ENCODE data around the gene F11R.
"Not testable (repeated sequence)": the region's sequence is repeated elsewhere in the genome, so short reads cannot be mapped to it uniquely, and the experiment has no call there.

Gene F11R

DNA sequence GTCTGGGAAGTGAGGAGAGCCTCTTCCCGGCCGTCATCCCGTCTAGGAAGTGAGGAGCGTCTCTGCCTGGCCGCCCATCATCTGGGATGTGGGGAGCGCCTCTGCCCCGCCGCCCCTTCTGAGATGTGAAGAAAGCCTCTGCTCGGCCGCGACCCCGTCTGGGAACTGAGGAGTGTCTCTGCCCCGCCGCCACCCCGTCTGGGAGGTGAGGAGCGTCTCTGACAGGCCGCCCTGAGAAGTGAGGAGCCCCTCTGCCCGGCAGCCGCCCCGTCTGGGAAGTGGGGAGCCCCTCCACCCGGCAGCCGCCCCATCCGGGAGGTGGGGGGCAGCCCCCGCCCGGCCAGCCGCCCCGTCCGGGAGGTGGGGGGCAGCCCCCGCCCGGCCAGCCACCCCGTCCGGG, 8.5 kb upstream of the F11R start:
- H3K4me3 Mint-ChIP-seq, H3K27me3 Mint-ChIP-seq, DNase-seq, H3K9me3 Mint-ChIP-seq, H3K27ac Mint-ChIP-seq, ATAC-seq: not testable (repeated sequence)
- peaks cover 32% of the 10 kb centered on the region for H3K36me3 Mint-ChIP-seq (ENCODE audit: low read depth)
- peaks cover 40% of the 10 kb centered on the region for H3K4me1 Mint-ChIP-seq

DNA sequence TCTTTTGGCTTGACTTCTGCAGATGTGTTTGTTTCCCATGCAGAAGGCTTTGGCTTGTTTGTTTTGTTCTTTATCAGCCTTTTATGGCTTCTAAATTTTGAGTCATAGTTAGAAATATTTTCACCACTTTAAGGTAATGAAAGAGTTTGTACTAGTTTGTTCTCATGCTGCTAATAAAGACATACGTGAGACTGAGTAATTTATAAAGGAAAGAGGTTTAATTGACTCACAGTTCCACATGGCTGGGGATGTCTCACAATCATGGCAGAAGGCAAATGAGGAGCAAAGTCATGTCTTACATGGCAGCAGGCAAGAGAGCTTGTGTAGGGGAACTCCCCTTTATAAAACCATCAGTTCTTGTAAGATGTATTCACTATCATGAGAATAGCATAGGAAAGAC, 6.0 kb upstream of the F11R start:
- ATAC-seq, result peak; percentile 52
- H3K27me3 Mint-ChIP-seq, H3K4me3 Mint-ChIP-seq, H3K9me3 Mint-ChIP-seq, DNase-seq: not testable (repeated sequence)
- peaks cover 29% of the 10 kb centered on the region for H3K36me3 Mint-ChIP-seq (ENCODE audit: low read depth)
- H3K4me1 Mint-ChIP-seq, result peaks cover 21% of the 10 kb centered on the region
- H3K27ac Mint-ChIP-seq, result peak overlapping the region; percentile 49

DNA sequence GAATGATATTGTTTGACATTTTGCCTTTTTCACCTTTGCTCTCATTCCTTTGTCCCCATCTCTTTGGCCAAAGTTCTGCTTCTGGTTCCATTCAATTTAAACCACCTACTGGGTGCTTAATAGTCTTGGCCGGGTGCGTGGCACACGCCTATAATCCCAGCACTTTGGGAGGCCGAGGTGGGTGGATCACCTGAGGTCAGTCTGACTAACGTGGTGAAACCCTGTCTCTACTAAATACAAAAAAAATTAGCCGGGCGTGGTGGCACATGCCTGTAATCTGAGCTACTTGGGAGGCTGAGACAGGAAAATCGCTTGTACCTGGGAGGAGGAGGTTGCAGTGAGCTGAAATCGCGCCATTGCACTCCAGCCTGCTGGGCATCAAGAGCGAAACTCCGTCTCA, 1.5 kb upstream of the F11R start:
- Mint-ChIP-seq H3K36me3 (ENCODE audit: low read depth) (peaks cover 13% of the 10 kb centered on the region), H3K4me1 (peaks cover 44% of the 10 kb centered on the region), H3K4me3 (peak overlapping the region; percentile 87)
- H3K9me3 Mint-ChIP-seq, DNase-seq, ATAC-seq, H3K27me3 Mint-ChIP-seq, H3K27ac Mint-ChIP-seq: not testable (repeated sequence)

DNA sequence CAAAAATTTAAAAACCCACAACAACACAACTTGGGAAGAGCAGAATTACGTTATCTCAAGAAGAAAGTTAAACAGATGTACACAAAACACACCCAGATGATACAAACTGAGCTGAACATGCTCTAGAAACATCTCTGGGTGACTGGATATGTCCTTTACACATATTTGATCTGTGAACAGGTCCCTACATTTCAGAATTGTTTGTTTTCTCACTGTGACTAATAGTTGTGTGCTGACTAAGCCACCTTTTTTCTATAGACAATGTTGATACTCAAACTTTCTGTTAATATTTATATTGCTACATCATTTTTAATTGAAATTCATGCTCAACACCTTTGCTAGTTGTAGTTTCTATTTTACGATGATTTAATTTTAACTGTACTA, 1.0 kb upstream of the F11R start:
- Mint-ChIP-seq H3K27ac (no peak overlapping the region), H3K27me3 (no peaks in the 10 kb centered on the region), H3K9me3 (peaks cover 3% of the 10 kb centered on the region), H3K4me3 (peak overlapping the region; percentile 87), H3K4me1 (peaks cover 44% of the 10 kb centered on the region), H3K36me3 (ENCODE audit: low read depth) (peaks cover 9% of the 10 kb centered on the region)
- DNase-seq (no peak), ATAC-seq (no peak)

DNA sequence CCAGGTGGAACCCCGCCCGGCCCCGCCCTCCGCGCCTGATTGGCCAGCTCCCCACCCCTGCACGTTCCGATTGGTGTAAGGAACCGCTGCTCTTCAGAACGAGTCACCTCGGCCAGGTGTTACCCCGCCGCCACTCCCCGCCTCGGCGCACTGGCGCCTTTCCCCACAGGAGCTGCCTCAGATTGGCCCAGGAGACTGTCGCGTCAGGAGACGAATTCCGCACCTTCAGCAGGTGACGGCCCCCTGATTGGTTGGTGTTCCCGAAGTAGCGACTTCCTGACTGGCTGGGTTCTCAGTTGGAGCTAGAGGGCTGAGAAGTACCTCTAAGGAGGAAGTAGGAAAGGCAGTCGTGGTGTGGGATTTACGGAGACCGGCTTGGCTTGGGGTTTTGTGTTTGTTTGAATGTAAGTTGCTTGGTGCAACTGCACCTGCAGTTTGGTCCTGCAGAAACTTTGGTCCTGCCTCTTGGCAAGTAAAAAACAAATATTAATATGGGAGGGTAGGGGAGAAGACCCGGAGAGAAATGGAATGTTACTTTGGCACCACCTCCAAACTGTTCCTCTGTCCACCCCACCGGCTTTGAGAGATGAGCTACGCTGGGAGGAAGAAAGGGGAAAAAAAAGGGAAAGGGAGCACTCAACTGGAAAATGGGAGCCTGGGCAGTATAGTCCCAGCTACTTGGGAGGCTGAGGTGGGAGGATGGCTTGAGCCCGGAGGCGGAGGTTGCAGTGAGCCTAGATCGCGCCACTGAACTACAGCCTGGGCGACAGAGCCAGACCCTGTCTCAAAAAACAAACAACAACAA, 415 bp upstream of the F11R start:
- Mint-ChIP-seq H3K27me3 (no peaks in the 10 kb centered on the region), H3K27ac (peak overlapping the region; percentile 82), H3K9me3 (no peaks in the 10 kb centered on the region), H3K4me3 (peak overlapping the region; percentile 87), H3K4me1 (peaks cover 42% of the 10 kb centered on the region), H3K36me3 (ENCODE audit: low read depth) (peaks cover 6% of the 10 kb centered on the region)
- DNase-seq, result peak; percentile 86
- peak; percentile 94 for ATAC-seq

DNA sequence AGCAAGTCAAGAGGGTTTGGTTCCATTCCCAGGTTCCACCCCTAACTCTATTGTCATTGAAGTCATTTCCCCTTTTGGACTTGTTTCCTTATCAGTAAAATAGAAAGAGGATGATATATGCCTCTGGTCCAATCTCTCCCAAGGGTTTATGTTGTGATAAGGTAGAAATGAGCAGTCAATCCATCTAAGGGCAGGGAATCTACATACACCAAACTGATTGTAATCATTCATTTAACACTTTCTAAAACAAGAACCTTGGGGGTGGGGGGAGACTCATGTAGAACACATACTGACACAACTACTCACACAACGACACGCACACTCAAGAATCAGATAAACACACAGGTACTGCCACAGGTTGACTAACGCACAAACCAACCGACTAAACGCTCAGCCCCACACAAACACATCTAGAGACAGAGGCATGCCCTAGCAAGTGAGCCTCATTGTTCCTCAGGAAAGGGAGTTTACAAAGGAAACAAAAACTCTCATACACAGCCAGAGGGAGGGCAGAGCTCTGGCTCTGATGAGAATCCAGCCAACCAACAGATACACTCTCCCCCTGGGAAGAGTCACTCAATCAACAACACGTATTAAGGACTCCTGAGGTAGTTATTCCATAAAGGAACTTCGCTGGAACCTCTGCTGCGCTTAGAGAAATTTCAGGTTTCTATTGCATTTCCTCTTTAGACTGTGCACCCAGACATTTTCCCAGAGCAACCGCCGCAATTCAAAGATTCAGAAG, 1.0 kb downstream of the F11R start:
- Mint-ChIP-seq H3K4me3 (peak overlapping the region; percentile 87), H3K4me1 (peaks cover 42% of the 10 kb centered on the region), H3K36me3 (ENCODE audit: low read depth) (peaks cover 6% of the 10 kb centered on the region), H3K27me3 (no peaks in the 10 kb centered on the region), H3K9me3 (no peaks in the 10 kb centered on the region), H3K27ac (peak overlapping the region; percentile 82)
- ATAC-seq (no peak), DNase-seq (no peak)

DNA sequence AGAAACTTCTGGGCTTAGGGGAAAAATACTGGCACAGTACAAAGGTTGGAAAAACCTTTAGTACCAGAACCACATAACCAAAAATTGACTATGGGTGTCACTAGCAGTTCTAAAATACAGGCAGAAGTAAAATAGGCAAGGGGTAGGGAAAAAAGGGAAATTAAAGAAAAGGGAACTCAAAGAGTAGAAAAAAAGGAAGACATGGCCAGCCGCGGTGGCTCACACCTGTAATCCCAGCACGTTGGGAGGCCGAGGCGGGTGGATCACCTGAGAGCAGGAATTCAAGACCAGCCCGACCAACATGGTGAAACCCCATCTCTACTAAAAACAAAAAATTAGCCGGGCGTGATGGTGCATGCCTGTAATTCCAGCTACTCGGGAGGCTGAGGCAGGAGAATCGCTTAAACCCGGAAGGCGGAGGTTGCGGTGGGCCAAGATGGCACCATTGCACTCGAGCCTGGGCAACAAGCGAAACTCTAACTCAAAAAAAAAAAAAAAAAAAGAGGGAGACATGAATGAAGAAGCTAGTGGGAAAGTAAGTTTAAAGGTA, 1.8 kb downstream of the F11R start:
- not testable (repeated sequence) for DNase-seq; H3K27me3 Mint-ChIP-seq; ATAC-seq; H3K9me3 Mint-ChIP-seq; H3K4me3 Mint-ChIP-seq; H3K36me3 Mint-ChIP-seq (ENCODE audit: low read depth)
- H3K4me1 Mint-ChIP-seq, result peaks cover 47% of the 10 kb centered on the region
- H3K27ac Mint-ChIP-seq, result peak overlapping the region; percentile 60

DNA sequence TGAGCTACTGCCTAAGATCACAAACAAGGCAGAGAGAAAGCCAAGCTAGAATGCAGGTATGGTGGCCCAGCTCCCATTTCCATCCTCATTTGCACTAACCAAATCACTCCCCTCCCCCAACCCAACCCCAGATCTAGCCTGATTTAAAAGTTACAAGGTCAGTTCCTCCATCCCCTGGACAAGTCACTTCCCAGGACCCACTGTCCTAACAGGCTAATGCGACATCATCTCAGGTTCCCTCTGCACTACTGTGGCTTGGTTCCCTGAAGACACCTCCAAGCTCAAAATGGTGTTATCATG, 2.4 kb downstream of the F11R start:
- H3K4me1 Mint-ChIP-seq, result peaks cover 53% of the 10 kb centered on the region
- no peaks in the 10 kb centered on the region for H3K9me3 Mint-ChIP-seq
- H3K36me3 Mint-ChIP-seq (ENCODE audit: low read depth), result peaks cover 6% of the 10 kb centered on the region
- no peak overlapping the region for H3K4me3 Mint-ChIP-seq
- H3K27me3 Mint-ChIP-seq, result no peaks in the 10 kb centered on the region
- ATAC-seq, result no peak
- H3K27ac Mint-ChIP-seq, result no peak overlapping the region
- DNase-seq, result no peak

DNA sequence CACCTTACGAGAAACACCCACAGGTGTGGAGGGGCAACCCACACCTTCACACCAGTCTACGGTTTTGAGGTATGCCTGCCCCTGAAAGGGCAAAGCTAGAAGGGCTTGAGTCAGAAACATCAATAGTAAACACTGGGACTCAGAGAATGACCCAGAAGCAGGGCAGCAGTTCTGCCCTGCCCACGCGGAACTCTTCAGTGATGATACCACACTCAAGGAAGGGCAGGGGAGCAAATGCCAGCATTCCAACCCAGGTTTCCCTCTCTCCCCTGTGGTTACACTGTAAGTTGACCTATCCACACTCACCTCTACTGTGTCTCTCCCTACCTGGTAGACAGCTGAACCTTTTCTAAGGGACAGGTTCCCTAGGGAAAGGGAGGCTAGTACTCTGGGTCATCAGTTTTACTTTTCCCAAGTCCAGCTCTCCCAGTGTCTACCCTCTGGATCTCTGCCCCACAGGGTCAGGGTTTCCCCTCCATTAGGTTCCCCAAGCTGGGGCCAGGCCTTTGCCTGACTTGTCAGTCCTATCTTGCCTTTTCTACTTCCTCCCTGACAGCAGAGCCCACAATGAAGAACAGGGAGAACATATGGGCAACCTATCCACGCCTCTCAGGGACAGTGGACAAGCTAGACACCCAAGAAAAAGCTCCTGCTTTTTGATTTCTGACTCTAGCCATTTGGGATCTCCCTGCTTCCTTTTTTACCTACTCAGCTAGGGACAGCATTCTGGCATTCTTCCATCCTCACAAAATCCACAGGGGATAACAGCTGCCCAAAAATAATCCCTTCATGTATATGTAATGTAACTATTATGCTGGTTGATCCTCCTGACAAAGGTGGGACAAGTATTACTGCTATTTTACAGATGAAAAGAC, 3.0 kb downstream of the F11R start:
- ATAC-seq (no peak), DNase-seq (no peak)
- peaks cover 59% of the 10 kb centered on the region for H3K4me1 Mint-ChIP-seq
- no peaks in the 10 kb centered on the region for H3K9me3 Mint-ChIP-seq
- no peak overlapping the region for H3K27ac Mint-ChIP-seq
- no peak overlapping the region for H3K4me3 Mint-ChIP-seq
- no peaks in the 10 kb centered on the region for H3K27me3 Mint-ChIP-seq
- H3K36me3 Mint-ChIP-seq (ENCODE audit: low read depth), result peaks cover 6% of the 10 kb centered on the region

DNA sequence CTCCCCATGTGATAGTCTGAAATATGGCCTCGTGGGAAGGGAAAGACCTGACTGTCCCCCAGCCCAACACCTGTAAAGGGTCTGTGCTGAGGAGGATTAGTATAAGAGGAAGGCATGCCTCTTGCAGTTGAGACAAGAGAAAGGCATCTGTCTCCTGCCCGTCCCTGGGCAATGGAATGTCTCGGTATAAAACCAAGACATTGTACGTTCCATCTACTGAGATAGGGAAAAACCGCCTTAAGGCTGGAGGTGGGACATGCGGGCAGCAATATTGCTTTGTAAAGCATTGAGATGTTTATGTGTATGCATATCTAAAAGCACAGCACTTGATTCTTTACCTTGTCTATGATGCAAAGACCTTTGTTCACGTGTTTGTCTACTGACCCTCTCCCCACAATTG, 3.8 kb downstream of the F11R start:
- H3K4me1 Mint-ChIP-seq, result peaks cover 59% of the 10 kb centered on the region
- not testable (repeated sequence) for H3K27me3 Mint-ChIP-seq; H3K27ac Mint-ChIP-seq; ATAC-seq; H3K4me3 Mint-ChIP-seq; H3K36me3 Mint-ChIP-seq (ENCODE audit: low read depth); H3K9me3 Mint-ChIP-seq; DNase-seq

DNA sequence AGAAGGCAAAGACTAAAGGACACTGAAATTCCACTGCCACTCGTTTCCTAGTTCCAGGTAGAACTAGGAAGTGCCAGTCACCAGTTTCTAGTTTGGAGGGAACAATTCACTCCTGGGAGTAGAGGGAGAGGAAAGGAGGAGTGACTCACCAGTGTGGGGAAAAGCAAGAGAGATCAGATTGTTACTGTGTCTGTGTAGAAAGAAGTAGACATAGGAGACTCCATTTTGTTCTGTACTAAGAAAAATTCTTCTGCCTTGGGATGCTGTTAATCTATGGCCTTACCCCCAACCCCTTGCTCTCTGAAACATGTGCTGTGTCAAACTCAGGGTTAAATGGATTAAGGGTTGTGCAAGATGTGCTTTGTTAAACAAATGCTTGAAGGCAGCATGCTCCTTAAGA, 4.3 kb downstream of the F11R start:
- not testable (repeated sequence) for H3K36me3 Mint-ChIP-seq (ENCODE audit: low read depth); ATAC-seq; H3K27me3 Mint-ChIP-seq; DNase-seq; H3K9me3 Mint-ChIP-seq; H3K4me3 Mint-ChIP-seq; H3K27ac Mint-ChIP-seq
- H3K4me1 Mint-ChIP-seq, result peaks cover 56% of the 10 kb centered on the region

DNA sequence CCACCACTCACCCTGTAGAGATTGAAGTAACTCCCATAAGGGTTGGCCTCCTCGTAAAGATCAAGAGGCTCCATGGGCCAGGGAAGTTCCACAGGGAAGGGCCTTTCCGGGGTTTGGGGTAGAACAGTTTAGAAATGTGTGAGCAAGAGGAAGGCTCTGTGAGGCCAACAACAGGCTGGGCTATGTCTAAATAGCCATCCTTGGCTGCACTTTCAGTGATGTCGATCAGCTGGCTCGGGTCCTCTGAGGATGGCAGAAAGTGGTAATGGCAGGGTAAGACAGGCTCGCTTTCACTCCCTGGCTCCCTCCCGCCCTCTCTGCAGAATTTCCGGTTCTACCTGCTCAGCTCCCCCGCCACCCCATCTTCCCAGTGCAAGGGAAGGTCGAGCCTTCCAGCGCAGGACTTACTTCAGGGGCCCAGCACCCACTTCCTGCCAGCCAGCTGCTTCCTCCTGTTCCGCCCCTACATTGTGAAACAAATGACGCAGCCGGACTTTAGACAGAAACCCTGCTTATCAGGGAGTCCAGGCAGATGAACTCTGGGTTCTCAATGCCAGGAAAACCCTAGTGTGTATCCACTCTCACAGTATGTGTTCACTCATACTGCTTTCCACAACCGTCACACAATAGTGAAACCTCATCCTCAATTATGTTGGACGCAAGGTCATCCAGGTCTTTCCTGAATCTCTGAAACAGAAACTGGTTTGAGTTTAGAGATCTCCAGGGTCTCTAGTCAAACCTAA, 7.3 kb downstream of the F11R start:
- no peaks in the 10 kb centered on the region for H3K9me3 Mint-ChIP-seq
- DNase-seq (peak; percentile 76), ATAC-seq (peak; percentile 91)
- peak overlapping the region; percentile 77 for H3K4me3 Mint-ChIP-seq
- H3K27ac Mint-ChIP-seq, result peak overlapping the region; percentile 92
- no peaks in the 10 kb centered on the region for H3K36me3 Mint-ChIP-seq (ENCODE audit: low read depth)
- no peaks in the 10 kb centered on the region for H3K27me3 Mint-ChIP-seq
- H3K4me1 Mint-ChIP-seq, result peaks cover 41% of the 10 kb centered on the region

DNA sequence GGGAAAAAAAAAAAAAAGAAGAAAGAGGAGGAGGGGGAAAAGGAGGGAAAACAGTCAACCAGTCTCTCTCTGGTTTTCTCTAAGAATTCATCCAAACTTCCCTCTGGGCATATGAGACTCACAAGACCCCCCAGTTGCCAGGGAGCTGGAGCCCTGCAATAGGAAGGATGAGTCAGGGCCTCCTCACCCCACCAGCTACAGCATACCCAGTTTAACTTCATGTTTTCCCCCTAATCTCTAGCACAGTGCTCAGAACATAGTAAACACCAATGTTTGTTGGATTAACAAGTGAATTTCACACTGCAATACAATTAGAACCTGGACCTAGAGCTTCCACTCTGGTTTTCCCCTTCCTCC, 7.8 kb downstream of the F11R start:
- ATAC-seq, result peak; percentile 47
- no peaks in the 10 kb centered on the region for H3K36me3 Mint-ChIP-seq (ENCODE audit: low read depth)
- no peaks in the 10 kb centered on the region for H3K27me3 Mint-ChIP-seq
- H3K4me1 Mint-ChIP-seq, result peaks cover 40% of the 10 kb centered on the region
- H3K4me3 Mint-ChIP-seq, result peak overlapping the region; percentile 77
- H3K27ac Mint-ChIP-seq, result peak overlapping the region; percentile 92
- no peaks in the 10 kb centered on the region for H3K9me3 Mint-ChIP-seq
- no peak for DNase-seq

DNA sequence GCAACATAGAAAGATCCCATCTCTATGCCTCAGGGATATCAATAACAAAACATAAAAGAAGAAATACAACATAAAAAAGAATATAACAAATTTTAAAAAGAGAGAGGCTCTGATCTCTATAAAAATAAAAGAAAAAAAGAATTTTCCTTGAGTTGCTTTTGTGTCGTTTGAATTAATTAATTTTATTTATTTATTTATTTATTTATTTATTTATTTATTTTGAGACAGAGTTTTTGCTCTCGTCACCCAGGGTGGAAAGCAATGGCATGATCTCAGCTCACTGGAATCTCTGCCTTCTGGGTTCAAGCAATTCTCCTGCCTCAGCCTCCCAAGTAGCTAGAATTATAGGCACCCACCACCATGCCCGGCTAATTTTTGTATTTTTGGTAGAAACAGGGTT, 8.5 kb downstream of the F11R start:
- ATAC-seq, result no peak

More for the DNA sequence above, 8.5 kb downstream of the F11R start:
- no peaks in the 10 kb centered on the region for H3K9me3 Mint-ChIP-seq
- H3K27ac Mint-ChIP-seq, result no peak overlapping the region
- H3K27me3 Mint-ChIP-seq, result no peaks in the 10 kb centered on the region
- no peak overlapping the region for H3K4me3 Mint-ChIP-seq
- H3K4me1 Mint-ChIP-seq, result peaks cover 34% of the 10 kb centered on the region
- no peaks in the 10 kb centered on the region for H3K36me3 Mint-ChIP-seq (ENCODE audit: low read depth)
- DNase-seq, result no peak

Measured in activated naive CD8-positive, alpha-beta T cell treated with anti-CD3 and anti-CD28 coated beads, Interleukin-2, amount 50 U/mL, for 24 hours (primary cell).